CD4-positive, alpha-beta T cell treated with Interleukin-2 at 100 ng/mL for 4 hours (primary cell): Measurements from ENCODE around the gene CTF1.
"Not testable (repeated sequence)": the region's sequence is repeated elsewhere in the genome, so short reads cannot be mapped to it uniquely, and the experiment has no call there.

Experiments
- DNase-seq: peaks from one replicate; pipeline ENCODE4 v3.0.0-alpha.2; 2020; ENCODE audit warnings: low spot score

CTF1 gene

DNA sequence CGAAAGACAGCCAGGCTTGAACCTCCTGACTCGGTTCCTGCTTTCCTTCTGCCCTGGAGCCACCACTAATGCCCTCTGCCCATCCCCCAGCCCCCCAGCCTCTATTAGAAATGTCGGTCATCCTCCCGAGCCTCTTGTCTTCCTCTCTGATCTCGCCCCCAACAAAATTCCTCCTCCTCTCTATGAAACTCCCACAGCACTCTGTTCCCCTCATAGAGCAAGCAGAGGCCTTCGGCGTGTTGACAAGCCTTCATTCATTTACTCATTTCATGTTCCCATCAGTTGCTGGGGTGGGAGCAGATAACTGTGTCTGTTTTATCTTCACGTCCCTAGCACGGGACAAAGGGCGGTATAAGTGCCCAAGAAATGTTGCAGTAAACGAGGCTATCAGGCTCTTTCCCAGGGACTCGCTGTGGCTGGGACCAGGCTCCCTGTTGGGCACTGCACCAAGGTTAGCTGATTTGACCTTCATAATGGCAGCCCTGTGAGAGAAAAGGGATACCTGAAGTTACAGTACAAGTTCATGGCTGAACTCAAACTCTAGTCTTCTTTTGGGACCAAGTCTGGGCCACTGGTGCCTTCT lies 34.7 kb downstream of the CTF1 start:
- no peak for DNase-seq

DNA sequence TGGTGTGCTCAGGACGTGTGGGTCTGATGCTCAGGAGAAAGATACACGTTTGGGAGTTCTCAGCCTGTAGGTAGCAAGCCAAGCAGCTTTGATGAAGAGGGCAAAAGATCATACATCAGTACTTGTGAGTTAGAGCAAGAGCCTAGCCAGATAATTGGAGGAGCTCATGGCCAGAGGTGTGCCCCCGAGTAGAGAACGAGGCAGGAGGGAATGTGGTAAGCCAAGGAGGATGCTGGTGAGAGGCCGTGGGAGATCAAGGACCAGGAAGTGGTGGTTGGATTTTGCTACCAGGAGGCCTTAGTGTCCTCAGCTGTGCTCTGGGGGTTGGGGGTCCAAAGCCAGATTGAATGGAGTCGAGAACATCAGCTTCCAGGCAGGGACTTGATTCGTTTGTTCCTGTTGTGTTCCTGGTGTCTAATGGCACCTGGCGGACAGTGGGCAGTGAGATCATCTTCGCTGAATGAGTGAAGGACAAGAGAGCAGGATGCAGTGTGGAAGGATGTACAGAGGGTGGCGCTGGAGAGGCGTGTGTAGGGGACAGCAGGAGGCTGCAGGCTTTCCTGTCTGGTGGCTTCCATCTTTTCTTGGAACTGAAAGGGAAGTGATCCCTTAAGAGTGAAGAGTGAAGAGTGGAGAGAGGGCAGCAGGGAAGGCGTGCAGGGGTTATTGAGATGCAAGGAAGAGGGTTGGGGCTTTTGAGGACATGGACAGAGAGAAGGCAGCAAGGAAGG lies 38.6 kb downstream of the CTF1 start:
- DNase-seq, result no peak

DNA sequence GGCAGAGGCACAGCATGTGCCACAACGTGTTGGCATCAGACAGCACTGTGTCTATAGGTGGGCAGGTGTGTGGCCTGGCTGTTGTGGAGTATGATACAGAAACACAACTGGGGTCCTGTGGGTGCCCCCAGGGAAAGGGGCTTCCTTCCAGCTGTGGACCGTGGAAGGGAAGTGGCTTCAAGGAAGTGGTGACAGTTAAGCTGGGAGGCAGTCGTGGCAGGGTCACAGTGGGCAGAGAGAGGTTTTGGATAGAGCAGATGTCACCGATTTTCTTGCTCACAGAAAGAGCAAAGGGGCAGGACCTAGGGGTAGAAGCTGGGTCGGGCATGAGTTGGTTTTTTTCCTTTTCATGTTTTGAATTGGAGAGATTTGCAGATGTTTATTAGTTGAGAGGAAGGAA lies 41.3 kb downstream of the CTF1 start:
- DNase-seq, result no peak

DNA sequence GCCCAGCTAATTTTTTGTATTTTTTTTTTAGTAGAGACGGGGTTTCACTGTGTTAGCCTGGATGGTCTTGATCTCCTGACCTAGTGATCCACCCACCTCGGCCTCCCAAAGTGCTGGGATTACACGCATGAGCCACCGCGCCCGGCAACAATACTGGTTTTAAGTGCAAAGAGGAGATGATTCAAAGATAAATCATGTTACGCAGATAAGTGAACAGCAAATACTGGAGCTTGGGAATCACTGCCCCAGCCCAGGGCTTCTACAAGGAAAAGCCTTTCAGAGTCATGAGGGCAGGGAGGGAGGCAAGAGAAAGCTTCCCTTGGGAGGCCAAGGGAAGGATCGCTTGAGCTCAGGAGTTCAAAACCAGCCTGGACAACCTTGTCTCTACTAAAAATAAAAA lies 43.2 kb downstream of the CTF1 start:
- DNase-seq, result not testable (repeated sequence)

DNA sequence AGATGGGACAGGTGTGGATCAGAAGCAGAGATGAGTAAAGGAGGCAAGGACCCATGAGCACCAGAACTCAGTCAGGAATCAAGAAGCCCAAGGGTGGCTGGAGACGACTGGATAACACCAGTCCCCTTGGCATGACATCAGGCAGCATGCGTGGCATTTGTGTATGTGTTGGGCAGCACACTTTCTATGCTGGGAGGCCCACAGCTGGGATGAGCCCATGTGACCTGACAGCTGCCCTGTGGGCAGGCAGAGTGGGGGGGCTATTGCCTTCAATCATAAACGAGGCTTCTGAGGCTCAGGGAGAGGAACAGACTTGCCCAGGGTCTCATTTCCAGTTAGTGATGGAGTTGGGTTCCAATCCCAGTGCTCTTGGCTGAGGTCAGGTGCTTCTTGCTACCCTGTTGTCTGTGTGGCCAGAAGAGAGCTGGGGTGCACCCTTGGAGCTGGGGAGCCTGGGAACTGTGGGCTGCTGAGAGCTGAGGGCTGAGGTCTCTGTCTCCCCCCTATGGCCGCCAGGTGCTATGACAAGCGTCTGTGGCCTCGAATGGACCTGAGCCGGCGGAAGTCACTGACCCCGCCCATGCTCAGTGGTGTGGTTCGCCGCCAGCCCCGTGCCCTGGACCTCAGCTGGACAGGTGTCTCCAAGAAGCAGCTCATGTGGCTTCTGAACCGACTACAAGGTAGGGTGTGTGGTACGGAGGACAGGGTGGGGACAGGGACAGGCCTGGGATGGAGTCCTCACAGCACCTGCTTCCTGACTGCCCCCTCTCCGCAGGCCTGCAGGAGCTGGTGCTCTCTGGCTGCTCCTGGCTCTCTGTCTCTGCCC lies 45.4 kb downstream of the CTF1 start:
- peak; percentile 74 for DNase-seq

DNA sequence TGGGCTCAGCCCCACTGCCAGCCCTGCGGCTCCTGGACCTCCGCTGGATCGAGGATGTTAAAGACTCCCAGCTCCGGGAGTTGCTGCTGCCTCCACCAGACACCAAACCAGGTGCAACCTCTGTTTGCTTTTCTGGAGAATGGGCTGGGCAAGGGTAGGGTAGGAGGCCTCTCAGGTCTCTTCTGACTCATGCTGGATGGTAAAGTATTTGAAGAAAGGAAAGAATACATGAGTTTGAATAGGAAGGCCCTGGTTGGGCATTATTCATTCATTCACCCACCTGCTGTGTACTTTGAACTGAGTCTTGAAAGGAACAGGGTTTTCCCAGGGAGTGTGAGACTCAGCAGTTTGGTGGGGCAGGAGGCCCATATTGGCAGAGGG lies 46.0 kb downstream of the CTF1 start:
- DNase-seq, result no peak

DNA sequence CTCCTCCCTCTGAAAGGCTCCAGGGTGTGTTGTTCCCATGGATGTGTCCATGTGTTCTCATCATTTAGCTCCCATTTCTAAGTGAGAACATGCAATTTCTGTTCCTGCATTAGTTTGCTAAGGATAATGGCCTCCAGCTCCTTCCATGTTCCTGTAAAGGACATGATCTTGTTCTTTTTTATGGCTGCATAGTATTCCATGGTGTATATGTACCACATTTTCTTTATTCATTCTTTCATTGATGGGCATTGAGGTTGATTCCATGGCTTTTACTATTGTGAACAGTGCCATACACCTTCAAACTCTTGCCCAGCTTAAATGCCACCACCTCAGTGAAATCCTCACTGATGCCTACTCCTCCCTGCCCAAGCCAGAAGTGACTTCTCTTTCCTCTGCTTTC lies 47.9 kb downstream of the CTF1 start:
- no peak for DNase-seq

DNA sequence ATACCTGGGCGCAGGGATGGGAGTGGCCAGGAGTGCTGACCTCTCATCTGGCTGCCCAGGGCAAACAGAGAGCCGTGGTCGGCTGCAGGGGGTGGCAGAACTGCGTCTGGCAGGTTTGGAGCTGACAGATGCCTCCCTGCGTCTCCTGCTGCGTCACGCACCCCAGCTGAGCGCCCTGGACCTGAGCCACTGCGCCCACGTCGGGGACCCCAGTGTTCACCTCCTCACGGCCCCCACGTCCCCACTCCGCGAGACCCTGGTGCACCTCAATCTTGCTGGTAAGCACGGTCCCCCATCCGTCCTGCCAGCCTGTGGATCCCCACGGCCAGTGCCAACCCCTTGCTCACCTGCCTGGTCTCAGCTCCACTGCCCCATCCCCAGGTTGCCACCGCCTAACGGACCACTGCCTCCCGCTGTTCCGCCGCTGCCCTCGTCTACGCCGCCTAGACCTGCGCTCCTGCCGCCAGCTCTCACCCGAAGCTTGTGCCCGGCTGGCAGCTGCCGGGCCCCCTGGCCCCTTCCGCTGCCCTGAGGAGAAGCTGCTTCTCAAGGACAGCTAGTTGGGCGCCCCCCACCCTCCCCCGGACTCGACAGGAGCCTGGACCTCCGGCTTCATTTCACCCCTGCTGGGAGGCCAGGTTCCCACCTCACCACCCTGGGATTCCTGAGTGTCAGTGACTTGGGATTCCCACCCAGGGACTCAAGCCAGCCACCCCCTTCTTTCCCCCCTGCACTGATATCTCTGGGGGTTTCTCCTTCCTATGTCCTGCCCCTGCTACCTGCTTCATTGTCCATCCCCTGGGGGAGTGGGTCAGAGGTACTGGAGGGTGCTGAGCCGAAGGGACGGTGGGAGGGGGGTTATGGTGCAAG lies 50.5 kb downstream of the CTF1 start:
- DNase-seq, result no peak

DNA sequence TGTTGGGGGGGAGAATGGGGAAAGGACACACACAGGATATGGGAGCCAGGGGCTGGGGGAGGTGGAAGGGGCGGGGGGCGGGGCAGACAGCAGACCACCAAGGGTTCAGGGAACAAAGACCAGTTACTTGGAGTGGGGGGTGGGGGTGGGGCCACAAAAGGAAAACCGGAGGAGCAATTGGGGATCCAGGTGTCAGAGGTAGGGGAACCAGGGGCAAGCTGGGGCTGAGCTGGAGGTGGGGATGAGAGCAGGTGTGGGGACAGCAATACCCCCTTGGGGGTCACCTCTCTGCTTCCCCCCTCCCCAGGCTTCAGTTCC lies 51.1 kb downstream of the CTF1 start:
- DNase-seq, result no peak

DNA sequence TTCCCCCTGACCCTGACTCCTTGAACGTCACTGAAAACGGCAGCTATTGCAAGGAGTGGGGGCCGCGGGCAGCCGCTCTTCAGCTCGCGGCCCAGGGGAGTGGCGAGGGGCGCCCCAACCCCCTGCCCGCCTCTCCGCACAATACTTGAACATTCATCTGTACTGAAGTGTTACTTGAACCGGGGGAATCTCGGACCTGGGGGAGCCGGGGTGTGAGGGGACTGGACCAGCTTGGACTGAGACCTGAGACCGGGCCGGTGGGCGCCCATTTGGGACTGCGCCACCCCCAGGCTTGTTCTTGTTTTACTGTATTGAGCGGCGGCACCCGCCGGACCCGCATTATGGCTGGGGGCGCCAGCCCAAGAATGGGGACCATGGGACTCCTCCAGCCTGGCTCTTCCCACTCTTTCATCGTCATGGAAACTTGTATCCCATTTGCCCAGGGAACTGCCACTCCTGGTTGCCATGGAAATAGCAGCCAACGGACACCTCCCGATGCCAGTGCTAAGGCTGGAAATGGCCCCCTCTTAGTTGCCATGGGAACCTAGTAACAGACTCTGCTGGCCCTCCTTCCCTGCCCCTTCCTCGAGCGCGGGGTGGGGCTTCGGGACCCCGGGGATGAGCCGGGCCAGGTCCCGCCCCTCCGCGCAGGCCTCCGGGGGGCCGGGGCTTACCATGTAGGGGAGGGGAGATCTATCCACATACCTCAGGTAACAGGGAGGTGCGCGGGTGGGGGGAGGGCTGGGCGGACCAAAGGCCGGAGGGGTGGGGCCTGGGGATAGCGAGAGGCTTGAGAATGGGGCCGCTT lies 51.6 kb downstream of the CTF1 start:
- no peak for DNase-seq

DNA sequence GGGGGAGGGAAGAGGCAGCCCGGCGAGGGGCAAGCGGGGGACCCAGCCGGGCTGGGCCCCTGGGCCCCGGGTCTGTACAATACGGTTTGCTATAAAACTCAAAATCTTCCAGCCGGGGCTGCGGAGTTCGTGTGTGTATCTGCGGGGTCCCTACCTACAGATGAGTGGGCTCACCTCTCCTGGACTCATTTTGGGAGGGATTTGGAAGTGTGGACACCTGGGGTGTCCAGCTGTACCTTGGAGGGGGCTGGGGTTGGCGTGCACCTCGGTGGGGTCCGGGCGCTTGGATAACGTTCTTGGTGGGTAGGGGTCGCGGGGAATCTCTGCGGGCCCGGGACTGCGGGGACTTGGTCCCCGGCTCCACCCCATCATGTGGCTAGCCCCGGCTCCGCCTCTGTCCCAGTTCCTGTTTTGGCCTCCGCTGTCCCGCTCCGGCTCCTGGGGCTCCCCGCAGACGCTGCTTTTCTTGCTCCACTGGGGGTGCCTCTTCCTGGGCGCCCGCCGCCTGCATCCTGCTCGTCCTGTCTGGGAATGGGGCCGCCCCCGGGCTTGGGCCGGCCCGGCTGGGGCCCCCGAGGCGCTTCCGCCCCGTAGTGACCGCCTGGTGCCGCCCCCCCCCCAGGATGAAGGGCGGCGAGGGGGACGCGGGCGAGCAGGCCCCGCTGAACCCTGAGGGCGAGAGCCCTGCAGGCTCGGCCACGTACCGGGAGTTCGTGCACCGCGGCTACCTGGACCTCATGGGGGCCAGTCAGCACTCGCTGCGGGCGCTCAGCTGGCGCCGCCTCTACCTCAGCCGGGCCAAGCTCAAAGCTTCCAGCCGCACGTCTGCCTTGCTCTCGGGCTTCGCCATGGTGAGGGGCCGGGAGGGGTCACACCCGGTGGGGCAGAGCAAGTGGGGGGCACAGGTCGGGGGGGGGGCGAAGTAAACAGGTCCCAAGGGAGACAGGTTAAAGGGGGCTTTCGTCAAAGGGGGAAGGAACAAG lies 52.5 kb downstream of the CTF1 start, which contains the start of gene ORAI3:
Gene ORAI3 (plus strand): TSS at position 402 of the 983 bp plus-strand sequence. CDS start 222 bp downstream, at position 624.
- peak; percentile 39 for DNase-seq

DNA sequence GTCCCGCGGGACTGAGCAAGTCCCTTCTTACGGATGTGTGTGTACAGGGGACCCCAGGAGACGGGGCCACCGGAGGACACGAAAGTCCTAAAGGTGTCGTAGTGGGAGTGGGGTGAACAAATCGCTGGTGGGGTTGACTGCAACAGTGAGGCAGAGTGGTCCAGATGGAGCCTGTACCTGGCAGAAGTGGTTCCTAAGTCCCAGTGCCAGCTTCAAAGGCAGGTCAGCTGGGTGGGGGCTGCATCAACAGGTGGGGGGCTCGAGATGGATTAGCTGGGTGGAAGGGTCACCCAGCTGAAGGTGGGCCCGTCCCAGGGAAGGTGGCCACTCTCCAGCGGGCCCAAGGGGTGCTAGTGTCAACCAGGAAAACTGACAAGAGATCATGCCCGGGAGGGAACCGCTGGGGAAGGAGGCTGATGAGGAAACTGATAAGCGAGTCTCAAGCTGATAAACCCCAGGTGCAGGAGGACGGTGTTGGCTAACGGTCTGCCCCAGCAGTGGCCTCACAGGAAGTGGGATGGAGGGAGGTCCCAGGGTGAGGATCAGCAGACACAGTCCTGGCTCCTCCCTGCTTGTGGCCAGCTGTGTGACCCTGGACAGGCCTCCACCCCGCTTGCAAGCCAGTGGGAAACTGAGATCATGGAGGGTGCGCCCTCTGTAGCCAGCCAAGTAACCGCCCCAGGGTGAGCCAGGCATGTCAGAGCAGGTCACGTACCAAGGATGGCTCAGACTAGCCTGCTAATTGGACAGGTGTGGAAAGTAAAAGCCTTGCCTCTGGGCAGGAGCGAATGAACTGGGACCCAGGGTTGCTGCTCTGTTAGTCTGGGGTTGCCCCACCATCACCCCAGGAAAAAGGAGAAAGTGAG lies 53.5 kb downstream of the CTF1 start:
- DNase-seq, result peak; percentile 22

DNA sequence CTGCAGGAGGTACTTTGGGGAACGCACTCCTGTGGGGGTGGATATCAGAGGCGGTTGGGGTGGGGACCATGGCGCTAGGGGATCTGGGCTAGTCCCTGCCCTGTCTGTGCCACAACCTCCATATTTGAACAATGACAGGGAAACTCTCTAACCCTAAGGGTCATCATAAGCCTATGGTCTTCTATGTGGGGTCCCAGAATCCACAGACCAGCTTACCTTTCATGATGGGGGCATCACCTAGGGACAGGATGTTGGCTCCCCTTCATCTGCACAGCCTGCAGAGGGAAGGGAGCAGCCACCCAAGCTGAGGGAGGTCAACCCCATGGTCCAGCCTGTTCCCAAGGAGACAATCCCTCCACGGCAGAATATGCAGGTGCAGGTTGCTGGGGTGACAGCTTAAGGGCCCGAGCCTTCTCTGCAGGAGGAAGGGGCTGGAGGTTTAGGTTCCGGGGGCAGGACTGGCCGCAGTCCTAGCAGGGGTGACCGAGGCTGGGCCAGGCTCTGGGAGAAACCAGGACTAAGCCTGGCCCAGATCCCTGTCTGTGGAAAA lies 54.2 kb downstream of the CTF1 start:
- DNase-seq, result no peak

DNA sequence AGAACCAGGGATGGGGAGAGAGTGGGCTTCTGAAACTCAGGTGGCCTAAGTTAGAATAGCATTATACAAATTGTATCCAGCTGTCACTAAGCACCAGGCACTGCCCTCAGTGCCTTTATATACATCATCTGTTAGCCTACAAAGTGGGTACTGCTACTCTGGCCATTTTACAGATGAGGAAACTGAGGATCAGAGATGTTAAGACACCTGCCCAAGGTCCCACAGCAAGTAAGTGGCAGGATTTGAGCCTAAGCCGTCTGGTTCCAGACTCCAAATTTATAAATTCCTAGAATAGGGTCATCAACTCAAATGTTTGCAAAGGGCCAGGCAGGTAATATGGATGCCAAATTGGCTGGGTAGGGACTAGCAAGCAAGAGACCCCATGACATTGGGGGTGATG lies 54.8 kb downstream of the CTF1 start:
- no peak for DNase-seq

DNA sequence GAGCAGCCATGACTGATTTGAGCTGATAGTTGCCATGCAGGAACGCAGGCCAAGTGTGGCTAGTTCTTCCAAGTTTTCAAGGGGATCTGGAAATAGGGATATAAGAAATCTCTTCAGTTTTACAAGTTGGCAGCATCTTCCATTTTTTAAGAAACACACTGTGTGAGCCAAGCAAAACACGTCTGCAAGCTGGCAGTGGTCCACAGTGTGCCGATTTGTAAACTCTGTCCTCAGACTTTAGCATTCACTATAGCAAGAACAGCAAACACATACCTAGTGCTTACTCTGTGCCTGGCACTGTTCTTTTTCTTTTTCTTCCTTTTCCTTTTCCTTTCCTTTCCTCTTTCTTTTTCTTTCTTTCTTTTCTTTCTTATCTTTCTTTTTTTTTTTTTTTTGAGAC lies 55.3 kb downstream of the CTF1 start:
- DNase-seq, result no peak

DNA sequence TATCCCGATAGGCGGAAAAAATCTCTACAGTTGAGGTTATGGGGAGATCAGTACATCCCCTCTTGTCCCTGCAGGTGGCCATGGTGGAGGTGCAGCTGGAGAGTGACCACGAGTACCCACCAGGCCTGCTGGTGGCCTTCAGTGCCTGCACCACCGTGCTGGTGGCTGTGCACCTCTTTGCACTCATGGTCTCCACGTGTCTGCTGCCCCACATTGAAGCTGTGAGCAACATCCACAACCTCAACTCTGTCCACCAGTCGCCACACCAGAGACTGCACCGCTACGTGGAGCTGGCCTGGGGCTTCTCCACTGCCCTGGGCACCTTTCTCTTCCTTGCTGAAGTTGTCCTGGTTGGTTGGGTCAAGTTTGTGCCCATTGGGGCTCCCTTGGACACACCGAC lies 56.7 kb downstream of the CTF1 start:
- no peak for DNase-seq
